Ishikawa (cell line): ENCODE data around the gene RANBP3L.

ENCODE experiments used
- CEBPB ChIP-seq: IDR thresholded peaks from 2 replicates; pipeline ENCODE4 v1.6.1; 2012
- CREB1 ChIP-seq: IDR thresholded peaks from 2 replicates; pipeline ENCODE4 v1.6.1; 2012; ENCODE audit warnings: low read depth
- EGR1 ChIP-seq: IDR thresholded peaks from 2 replicates; pipeline ENCODE4 v1.6.1; 2012
- EP300 ChIP-seq: IDR thresholded peaks from 2 replicates; pipeline ENCODE4 v1.6.1; 2012; ENCODE audit warnings: borderline replicate concordance
- FOXM1 ChIP-seq: IDR thresholded peaks from 2 replicates; pipeline ENCODE4 v1.6.1; 2012; ENCODE audit warnings: low read depth, borderline replicate concordance
- MAX ChIP-seq: IDR thresholded peaks from 2 replicates; pipeline ENCODE4 v1.6.1; 2012
- NFIC ChIP-seq: IDR thresholded peaks from 2 replicates; pipeline ENCODE4 v1.6.1; 2012
- RAD21 ChIP-seq: IDR thresholded peaks from 2 replicates; pipeline ENCODE4 v1.6.1; 2012; ENCODE audit warnings: low read depth
- REST ChIP-seq: IDR thresholded peaks from 2 replicates; pipeline ENCODE4 v1.6.1; 2012; ENCODE audit warnings: low read depth, mild to moderate bottlenecking
- TAF1 ChIP-seq: IDR thresholded peaks from 2 replicates; pipeline ENCODE4 v1.6.1; 2012; ENCODE audit warnings: low read depth, mild to moderate bottlenecking
- TCF12 ChIP-seq: IDR thresholded peaks from 2 replicates; pipeline ENCODE4 v1.6.1; 2012; ENCODE audit warnings: low read depth
- TEAD4 ChIP-seq: IDR thresholded peaks from 2 replicates; pipeline ENCODE4 v1.6.1; 2012
- USF1 ChIP-seq: IDR thresholded peaks from 2 replicates; pipeline ENCODE4 v1.6.1; 2012
- YY1 ChIP-seq: IDR thresholded peaks from 2 replicates; pipeline ENCODE4 v1.6.1; 2012; ENCODE audit warnings: low read depth
- ZBTB7A ChIP-seq: IDR thresholded peaks from 2 replicates; pipeline ENCODE4 v1.6.1; 2012; ENCODE audit warnings: low read depth

Gene RANBP3L

GRCh38 chr5:36270876-36271575 lies 30.7 kb downstream of the RANBP3L start:
- TF ChIP-seq EGR1, result no peak

- TF ChIP-seq YY1, result no peak
- TF ChIP-seq REST, result no peak
- no peak for TF ChIP-seq ZBTB7A
- TF ChIP-seq CEBPB, result no peak
- no peak for TF ChIP-seq FOXM1
- TF ChIP-seq CREB1, result no peak
- no peak for TF ChIP-seq NFIC
- TF ChIP-seq TCF12, result no peak
- TF ChIP-seq TEAD4, result no peak
- no peak for TF ChIP-seq TAF1
- no peak for TF ChIP-seq RAD21
- no peak for TF ChIP-seq USF1
- no peak for TF ChIP-seq EP300
- no peak for TF ChIP-seq EGR1
- TF ChIP-seq MAX, result no peak
These were observed 31.5 kb downstream of the RANBP3L start for GRCh38 chr5:36270175-36270574.

- TF ChIP-seq EGR1 (no peak), ZBTB7A (no peak), TCF12 (no peak), CEBPB (no peak), EP300 (no peak), TEAD4 (no peak), REST (no peak), USF1 (no peak)
These were observed 32.2 kb downstream of the RANBP3L start for GRCh38 chr5:36269478-36269877.

- TF ChIP-seq MAX (no peak), EGR1 (no peak), FOXM1 (no peak), TCF12 (no peak), CEBPB (no peak), REST (no peak), RAD21 (no peak), NFIC (no peak), CREB1 (no peak), YY1 (no peak), ZBTB7A (no peak)
These were observed 33.8 kb downstream of the RANBP3L start for GRCh38 chr5:36267905-36268304.

GRCh38 chr5:36264202-36264760 lies 37.4 kb downstream of the RANBP3L start:
- TF ChIP-seq NFIC, result no peak
- no peak for TF ChIP-seq FOXM1
- no peak for TF ChIP-seq TCF12
- no peak for TF ChIP-seq ZBTB7A
- TF ChIP-seq USF1, result no peak
- no peak for TF ChIP-seq MAX
- TF ChIP-seq YY1, result no peak
- no peak for TF ChIP-seq CEBPB
- no peak for TF ChIP-seq EGR1
- no peak for TF ChIP-seq RAD21
- no peak for TF ChIP-seq TAF1
